ENCODE results near the gene PTGR1.

Gene PTGR1

DNA sequence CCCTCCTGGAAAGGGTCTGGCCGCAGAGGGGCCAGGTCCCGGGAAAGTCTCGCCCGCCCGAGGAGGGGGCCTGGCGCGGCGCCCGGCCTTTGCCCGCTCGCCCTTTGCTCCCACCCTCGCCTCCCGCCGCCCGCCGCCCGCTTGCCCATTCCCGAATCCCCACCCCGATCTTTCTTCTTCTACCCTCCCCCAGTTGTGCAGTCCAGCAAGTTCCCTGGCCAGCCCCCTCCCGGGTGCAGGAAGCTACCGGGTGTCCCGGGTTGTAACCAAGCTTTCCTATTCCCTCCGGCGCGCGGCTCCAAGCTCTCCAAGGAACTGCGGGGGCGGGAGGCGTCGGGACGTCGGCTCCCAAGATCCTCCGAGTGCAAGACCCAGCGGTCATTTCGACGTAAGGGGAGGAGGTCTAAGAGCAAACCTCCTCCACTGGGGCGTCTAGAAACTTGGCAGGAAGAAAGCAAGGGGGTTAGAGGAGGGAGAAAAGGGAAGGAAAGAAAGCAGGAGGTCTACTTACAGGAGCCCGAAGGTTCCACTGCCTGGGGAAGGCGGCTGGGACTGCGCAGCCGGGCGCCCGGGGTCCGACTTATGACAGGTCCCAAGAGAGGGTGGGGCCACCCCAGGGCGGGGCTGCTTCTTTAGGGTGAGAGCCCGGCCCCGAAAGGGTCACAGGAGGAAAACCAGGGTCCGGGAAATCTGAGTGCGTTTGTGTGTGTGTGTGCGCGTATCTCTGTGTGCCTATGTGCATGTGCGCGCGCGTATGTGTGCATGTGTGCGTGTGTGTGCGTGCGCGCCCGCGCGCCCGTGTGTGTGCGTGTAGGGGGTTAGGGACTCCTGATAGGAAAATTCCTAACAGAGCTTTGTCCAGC, at the start of gene PTGR1:
Gene PTGR1 (minus strand): TSS at position 556 of the 863 bp plus-strand sequence. CDS start 2,225 bp downstream, outside the sequence.
- TF ChIP-seq ZBTB7A (IDR thresholded peaks at IDR 0.05; ENCODE audit: low read depth) = peak; percentile 59; the same call in 1 of the 2 replicates
- no peak for TF ChIP-seq CEBPB (IDR thresholded peaks at IDR 0.05)
- TF ChIP-seq FOXM1 (IDR thresholded peaks at IDR 0.05; ENCODE audit: borderline replicate concordance, low read depth) = no peak
- TF ChIP-seq TAF1 (IDR thresholded peaks at IDR 0.05; ENCODE audit: low read depth) = peak; percentile 81
- peak; percentile 15; the same call in 1 of the 2 replicates for TF ChIP-seq YY1 (IDR thresholded peaks at IDR 0.05; ENCODE audit: low read depth)
- TF ChIP-seq, protein P1, sequence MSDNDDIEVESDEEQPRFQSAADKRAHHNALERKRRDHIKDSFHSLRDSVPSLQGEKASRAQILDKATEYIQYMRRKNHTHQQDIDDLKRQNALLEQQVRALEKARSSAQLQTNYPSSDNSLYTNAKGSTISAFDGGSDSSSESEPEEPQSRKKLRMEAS (IDR thresholded peaks at IDR 0.05) = peak; percentile 55
- no peak for TF ChIP-seq RAD21 (IDR thresholded peaks at IDR 0.05; ENCODE audit: low read depth)
- no peak for TF ChIP-seq TEAD4 (IDR thresholded peaks at IDR 0.05)
- 0 out of 2 replicates have a peak, but pooled peaks have one; percentile 14 for TF ChIP-seq EP300 (IDR thresholded peaks at IDR 0.05; ENCODE audit: borderline replicate concordance)
- peak; percentile 99 for TF ChIP-seq EGR1 (IDR thresholded peaks at IDR 0.05)
- TF ChIP-seq, protein P2, sequence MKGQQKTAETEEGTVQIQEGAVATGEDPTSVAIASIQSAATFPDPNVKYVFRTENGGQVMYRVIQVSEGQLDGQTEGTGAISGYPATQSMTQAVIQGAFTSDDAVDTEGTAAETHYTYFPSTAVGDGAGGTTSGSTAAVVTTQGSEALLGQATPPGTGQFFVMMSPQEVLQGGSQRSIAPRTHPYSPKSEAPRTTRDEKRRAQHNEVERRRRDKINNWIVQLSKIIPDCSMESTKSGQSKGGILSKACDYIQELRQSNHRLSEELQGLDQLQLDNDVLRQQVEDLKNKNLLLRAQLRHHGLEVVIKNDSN (IDR thresholded peaks at IDR 0.05) = no peak

GRCh38 chr9:111649016-111649415, 49.6 kb upstream of the PTGR1 start:
- TF ChIP-seq NFIC (IDR thresholded peaks at IDR 0.05) (no peak), EP300 (IDR thresholded peaks at IDR 0.05; ENCODE audit: borderline replicate concordance) (no peak), REST (IDR thresholded peaks at IDR 0.05; ENCODE audit: low read depth) (no peak)

DNA sequence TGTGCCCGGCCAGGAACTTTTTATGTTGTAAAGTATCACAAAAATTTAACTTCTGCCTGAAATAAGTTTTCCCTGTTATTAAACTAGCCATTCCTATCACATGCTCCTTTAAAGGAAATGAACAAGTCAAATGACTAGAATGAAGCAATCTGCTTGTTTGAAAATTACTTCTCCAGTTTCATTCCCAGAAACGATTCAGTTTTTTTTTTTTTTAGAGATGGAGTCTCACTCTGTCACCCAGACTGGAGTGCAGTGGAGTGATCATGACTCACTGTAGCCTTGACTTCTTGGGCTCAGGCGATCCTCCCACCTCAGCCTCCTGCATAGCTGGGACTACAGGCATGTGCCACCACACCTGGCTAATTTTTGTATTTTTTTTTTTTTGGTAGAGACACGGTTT, 48.6 kb upstream of the PTGR1 start:
- TF ChIP-seq REST (IDR thresholded peaks at IDR 0.05; ENCODE audit: low read depth) (no peak), ZBTB7A (IDR thresholded peaks at IDR 0.05; ENCODE audit: low read depth) (no peak), TCF12 (IDR thresholded peaks at IDR 0.05; ENCODE audit: low read depth) (no peak), TAF1 (IDR thresholded peaks at IDR 0.05; ENCODE audit: low read depth) (no peak), YY1 (IDR thresholded peaks at IDR 0.05; ENCODE audit: low read depth) (no peak), RAD21 (IDR thresholded peaks at IDR 0.05; ENCODE audit: low read depth) (no peak), EP300 (IDR thresholded peaks at IDR 0.05; ENCODE audit: borderline replicate concordance) (no peak), NFIC (IDR thresholded peaks at IDR 0.05) (no peak), CEBPB (IDR thresholded peaks at IDR 0.05) (no peak)
- TF ChIP-seq, protein P2 (IDR thresholded peaks at IDR 0.05) = no peak

DNA sequence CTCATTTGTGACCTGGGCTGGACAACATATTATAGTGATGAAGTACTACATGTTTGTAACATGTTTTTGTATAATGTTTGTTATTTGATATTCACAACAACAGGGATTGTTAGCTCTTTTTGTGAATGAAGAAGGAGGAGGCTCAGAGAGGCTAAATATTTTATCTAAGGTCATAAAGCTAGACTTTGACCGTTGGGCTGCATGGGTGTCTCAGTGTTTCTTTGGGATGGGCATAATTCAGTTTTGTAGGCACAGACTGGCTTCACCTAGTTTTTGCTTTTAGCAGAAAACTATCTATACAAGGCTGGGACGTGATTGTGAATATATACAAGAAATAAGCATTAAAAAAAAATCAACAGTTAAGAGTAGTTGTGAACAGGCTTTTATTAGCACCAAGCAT, 47.0 kb upstream of the PTGR1 start:
- no peak for TF ChIP-seq YY1 (IDR thresholded peaks at IDR 0.05; ENCODE audit: low read depth)
- TF ChIP-seq TAF1 (IDR thresholded peaks at IDR 0.05; ENCODE audit: low read depth) = no peak
- no peak for TF ChIP-seq EGR1 (IDR thresholded peaks at IDR 0.05)
- TF ChIP-seq, protein P1 (IDR thresholded peaks at IDR 0.05) = no peak

GRCh38 chr9:111645806-111646205, 46.4 kb upstream of the PTGR1 start:
- TF ChIP-seq, protein P1 (IDR thresholded peaks at IDR 0.05) = no peak
- no peak for TF ChIP-seq RAD21 (IDR thresholded peaks at IDR 0.05; ENCODE audit: low read depth)
- TF ChIP-seq TCF12 (IDR thresholded peaks at IDR 0.05; ENCODE audit: low read depth) = no peak
- no peak for TF ChIP-seq REST (IDR thresholded peaks at IDR 0.05; ENCODE audit: low read depth)
